Activated naive CD8-positive, alpha-beta T cell treated with anti-CD3 and anti-CD28 coated beads for 36 hours (primary cell): ENCODE measurements around the gene KLK8. TPM values are rescaled to one million over a fixed set of nuclear protein-coding genes. Genes with fewer than 3 reads are reported as not detected.

ENCODE experiments used
- DNase-seq: peaks from one replicate; pipeline ENCODE4 v3.0.0; 2021
- H3K27ac Mint-ChIP-seq: one replicate; pipeline ENCODE4 v1.8.0; 2022; ENCODE audit warnings: mild to moderate bottlenecking, moderate library complexity, mixed read lengths
- H3K27me3 Mint-ChIP-seq: one replicate; pipeline ENCODE4 v1.8.0; 2022; ENCODE audit warnings: mild to moderate bottlenecking, mixed read lengths
- H3K36me3 Mint-ChIP-seq: one replicate; pipeline ENCODE4 v1.8.0; 2021; ENCODE audit warnings: mild to moderate bottlenecking, mixed read lengths
- H3K4me1 Mint-ChIP-seq: one replicate; pipeline ENCODE4 v1.8.0; 2021; ENCODE audit warnings: mixed read lengths
- H3K4me3 Mint-ChIP-seq: one replicate; pipeline ENCODE4 v1.8.0; 2022; ENCODE audit warnings: mild to moderate bottlenecking, moderate library complexity, mixed read lengths
- H3K9me3 Mint-ChIP-seq: one replicate; pipeline ENCODE4 v1.8.0; 2022; ENCODE audit warnings: mixed read lengths
- total RNA-seq, 2 experiments: library from RNA; stranded (reverse); gene quantifications; one replicate each; pipeline ENCODE4 v1.2.3, GENCODE V29; 2021

Gene KLK8
- total RNA-seq, 2 experiments from 2014 or later: not detected

DNA sequence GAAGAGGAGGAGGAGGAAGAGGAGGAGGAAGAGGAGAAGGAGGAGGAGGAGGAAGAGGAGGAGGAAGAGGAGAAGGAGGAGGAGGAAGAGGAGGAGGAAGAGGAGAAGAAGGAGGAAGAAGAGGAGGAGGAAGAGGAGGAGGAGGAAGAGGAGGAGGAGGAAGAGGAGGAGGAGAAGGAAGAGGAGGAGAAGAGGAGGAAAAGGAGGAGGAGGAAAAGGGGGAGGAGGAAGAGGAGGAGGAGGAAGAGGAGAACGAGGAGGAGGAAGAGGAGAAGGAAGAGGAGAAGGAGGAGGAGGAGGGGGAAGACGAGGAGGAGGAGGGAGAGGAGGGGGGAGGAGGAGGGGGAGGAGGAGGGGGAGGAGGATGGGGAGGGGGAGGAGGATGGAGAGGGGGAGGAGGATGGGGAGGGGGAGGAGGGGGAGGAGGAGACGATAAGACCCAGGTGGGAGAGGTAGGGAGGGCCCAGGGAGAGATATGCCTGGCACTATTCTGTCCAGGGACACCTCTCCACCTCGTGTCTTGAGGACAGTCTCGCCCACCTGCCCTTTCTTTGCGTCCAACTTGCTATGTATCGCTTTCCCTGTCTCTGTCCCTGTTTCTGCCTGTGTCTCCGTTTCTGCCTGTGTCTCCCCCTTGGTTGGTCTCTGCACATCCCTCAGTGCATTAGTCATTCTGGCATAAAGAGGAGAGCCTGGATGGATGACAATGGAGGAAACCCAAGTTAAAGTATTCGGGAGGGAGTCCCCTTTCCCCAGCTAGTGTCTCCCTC lies 41.5 kb downstream of the KLK8 start:
- no peaks in the 10 kb centered on the region for H3K4me1 Mint-ChIP-seq
- no peak for DNase-seq

DNA sequence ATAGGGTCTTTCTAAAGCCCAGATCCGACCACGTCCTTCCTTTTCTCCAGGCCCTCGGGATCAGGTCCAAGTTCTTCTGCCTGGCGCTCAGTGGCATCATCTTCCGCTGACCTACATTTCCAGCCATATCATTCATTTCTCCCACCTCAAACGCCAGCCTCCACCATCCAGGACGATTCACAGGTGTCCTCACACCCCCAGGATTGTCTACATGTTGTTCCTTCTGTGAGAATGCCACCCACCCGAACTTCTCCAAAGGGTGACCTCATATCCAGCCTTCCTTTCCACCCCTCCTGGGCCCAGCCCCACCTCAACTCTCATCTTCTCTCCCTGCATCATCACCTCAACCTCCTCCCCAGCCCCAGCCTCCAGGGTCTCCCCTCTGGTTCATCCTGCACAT lies 43.8 kb downstream of the KLK8 start:
- no peaks in the 10 kb centered on the region for H3K36me3 Mint-ChIP-seq
- DNase-seq: no peak
- no peak overlapping the region for H3K27ac Mint-ChIP-seq
- H3K27me3 Mint-ChIP-seq: peaks cover 41% of the 10 kb centered on the region
- no peak overlapping the region for H3K4me3 Mint-ChIP-seq
- peaks cover 8% of the 10 kb centered on the region for H3K9me3 Mint-ChIP-seq
- no peaks in the 10 kb centered on the region for H3K4me1 Mint-ChIP-seq

More for the DNA sequence above, 41.5 kb downstream of the KLK8 start:
- Mint-ChIP-seq H3K36me3 (no peaks in the 10 kb centered on the region), H3K27me3 (peaks cover 41% of the 10 kb centered on the region), H3K9me3 (peaks cover 12% of the 10 kb centered on the region), H3K4me3 (no peak overlapping the region), H3K27ac (no peak overlapping the region)

DNA sequence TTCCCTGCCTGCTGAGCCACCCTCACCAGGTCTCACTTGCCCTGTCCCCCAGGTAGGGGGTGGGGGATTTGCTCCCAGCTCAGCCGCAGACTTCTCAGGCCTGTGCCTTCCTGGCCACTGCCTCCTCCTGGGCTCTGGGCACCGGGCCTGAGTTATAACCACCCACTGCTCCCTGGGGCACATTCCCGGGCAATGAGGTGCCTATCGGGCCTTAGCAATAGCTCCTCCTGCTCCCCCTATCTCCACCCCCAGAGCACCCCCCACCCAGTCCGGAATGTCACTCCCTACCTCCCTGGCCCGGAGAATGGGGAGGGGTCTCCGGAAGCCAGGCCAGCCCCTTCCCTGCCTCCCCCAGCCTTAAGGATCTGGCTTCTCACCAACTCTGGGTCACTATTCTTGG lies 48.5 kb downstream of the KLK8 start, which contains the start of gene KLK5:
TSS of gene KLK5 (minus strand) at position 129 of the 400 bp plus-strand sequence. CDS start 381 bp downstream, outside the sequence.
- Mint-ChIP-seq H3K4me3 (no peak within 1 kb of the TSS), H3K9me3 (no peaks in the 10 kb centered on the region), H3K27ac (no peak within 1 kb of the TSS), H3K36me3 (no peaks in the 10 kb centered on the region), H3K4me1 (no peaks in the 10 kb centered on the region), H3K27me3 (peaks cover 33% of the 10 kb centered on the region)
- no peak for DNase-seq

DNA sequence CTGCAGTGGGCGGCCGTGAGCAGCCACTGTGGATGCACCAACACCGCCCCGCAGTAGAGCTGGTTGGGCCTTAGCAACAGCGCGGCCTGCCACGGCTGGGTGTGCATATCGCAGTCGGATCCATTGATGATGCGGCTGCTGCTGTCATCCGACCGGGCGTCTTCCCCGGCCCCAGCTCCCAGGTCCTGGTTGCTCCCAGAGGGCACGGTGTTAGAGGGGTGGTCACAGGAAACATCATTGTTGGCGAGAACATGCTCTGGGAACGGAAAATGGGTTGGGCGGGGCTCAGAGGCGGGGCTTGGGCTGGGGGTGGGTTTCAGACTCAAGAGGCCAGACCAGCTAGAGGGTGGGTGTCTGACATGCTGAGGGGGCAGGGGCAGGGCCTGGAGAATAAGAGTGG lies 51.5 kb downstream of the KLK8 start:
- Mint-ChIP-seq H3K27me3 (peaks cover 33% of the 10 kb centered on the region), H3K4me1 (no peaks in the 10 kb centered on the region), H3K9me3 (no peaks in the 10 kb centered on the region), H3K27ac (no peak overlapping the region), H3K4me3 (no peak overlapping the region), H3K36me3 (no peaks in the 10 kb centered on the region)
- DNase-seq: no peak

DNA sequence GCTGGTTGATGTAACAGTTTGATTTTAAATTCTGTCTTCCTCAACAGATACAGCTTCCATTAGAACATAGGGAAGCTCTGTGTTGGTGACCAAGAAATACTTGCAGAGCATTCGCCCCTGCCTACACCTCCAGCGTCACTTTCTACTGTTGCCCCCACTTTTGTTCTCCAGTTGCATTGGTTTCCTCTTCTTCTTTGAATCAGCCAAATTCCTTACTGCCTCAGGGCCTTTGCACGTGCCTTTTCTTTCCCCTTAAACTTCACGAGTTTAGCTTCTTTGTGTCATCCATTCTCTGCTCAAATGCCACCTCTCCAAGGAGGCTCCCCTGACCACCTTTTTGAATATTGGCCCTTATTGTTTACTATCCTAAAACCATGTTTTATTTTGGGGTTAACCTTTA lies 54.3 kb downstream of the KLK8 start:
- H3K36me3 Mint-ChIP-seq: no peaks in the 10 kb centered on the region
- H3K27me3 Mint-ChIP-seq: peaks cover 29% of the 10 kb centered on the region
- no peak overlapping the region for H3K4me3 Mint-ChIP-seq

More for the DNA sequence above, 54.3 kb downstream of the KLK8 start:
- no peak for DNase-seq
- no peaks in the 10 kb centered on the region for H3K4me1 Mint-ChIP-seq
- H3K27ac Mint-ChIP-seq: no peak overlapping the region
- H3K9me3 Mint-ChIP-seq: no peaks in the 10 kb centered on the region

Other genes starting within 250 kb of the KLK8 start
- not detected for gene GPR32, start 231.1 kb downstream of the KLK8 start, total RNA-seq
- not detected for gene ACP4, start 211.2 kb downstream of the KLK8 start, total RNA-seq
- gene KLK1, start 177.8 kb downstream of the KLK8 start, total RNA-seq: 1 to 10 TPM in 1 of 2 experiments, under 1 TPM in 1; 0.60 to 1.1 TPM
- not detected for gene KLK15, start 168.0 kb downstream of the KLK8 start, total RNA-seq
- gene KLK3, start 146.7 kb downstream of the KLK8 start, total RNA-seq: not detected
- gene KLK2, start 128.2 kb downstream of the KLK8 start, total RNA-seq: under 1 TPM; 0.38 to 0.45 TPM
- gene KLK4, start 90.2 kb downstream of the KLK8 start, total RNA-seq: not detected
- not detected for gene KLK5, start 48.6 kb downstream of the KLK8 start, total RNA-seq
- not detected for gene KLK6, start 32.0 kb downstream of the KLK8 start, total RNA-seq
- gene KLK7, start 17.7 kb downstream of the KLK8 start, total RNA-seq: not detected
- not detected for gene KLK10, start 18.1 kb upstream of the KLK8 start, total RNA-seq
- gene KLK11, start 25.0 kb upstream of the KLK8 start, total RNA-seq: not detected
- gene KLK12, start 33.4 kb upstream of the KLK8 start, total RNA-seq: not detected
- gene KLK13, start 63.5 kb upstream of the KLK8 start, total RNA-seq: not detected
- gene KLK14, start 81.3 kb upstream of the KLK8 start, total RNA-seq: under 1 TPM; 0.30 to 0.31 TPM
- gene CTU1, start 106.8 kb upstream of the KLK8 start, total RNA-seq: 10 to 100 TPM; 10.9 to 11.4 TPM
- 1 to 10 TPM; 1.3 to 1.6 TPM for gene SIGLEC9, start 123.3 kb upstream of the KLK8 start, total RNA-seq
- not detected for gene SIGLEC7, start 140.7 kb upstream of the KLK8 start, total RNA-seq
- gene CD33, start 223.5 kb upstream of the KLK8 start, total RNA-seq: under 1 TPM; 0.24 to 0.62 TPM
- gene SIGLECL1, start 249.5 kb upstream of the KLK8 start, total RNA-seq: not detected